NB4 (cell line): Measurements from ENCODE around the gene MMD2.

ENCODE experiments used
- DNase-seq: peaks from one replicate; pipeline ENCODE4 v3.0.0; 2010; ENCODE audit warnings: low read depth
- H3K4me3 ChIP-seq: one replicate; pipeline ENCODE4 v1.5.1; 2011; ENCODE audit warnings: mild to moderate bottlenecking, low read depth, low read length, moderate library complexity
- CTCF ChIP-seq: IDR thresholded peaks from one replicate; pipeline ENCODE4 v1.5.1; 2012; ENCODE audit warnings: low read depth, low read length
- MAX ChIP-seq: IDR thresholded peaks from 2 replicates; pipeline ENCODE4 v1.6.1; 2011; ENCODE audit warnings: low read depth, low read length
- MYC ChIP-seq: IDR thresholded peaks from 2 replicates; pipeline ENCODE4 v1.6.1; 2011; ENCODE audit warnings: low read depth, low read length
- POLR2A ChIP-seq: IDR thresholded peaks from 2 replicates; pipeline ENCODE4 v1.6.1; 2011; ENCODE audit warnings: mild to moderate bottlenecking; ENCODE audit not compliant: insufficient read length; ENCODE audit errors: extremely low read depth

MMD2 gene

GRCh38 chr7:4959893-4960292 lies 906 bp upstream of the MMD2 start:
- TF ChIP-seq POLR2A (no peak), MAX (no peak), CTCF (no peak), MYC (no peak)
- H3K4me3 ChIP-seq, result no peak overlapping the region
- no peak for DNase-seq

- TF ChIP-seq MYC, result no peak
- no peak for TF ChIP-seq POLR2A
- TF ChIP-seq CTCF, result no peak
- no peak for TF ChIP-seq MAX
- no peak overlapping the region for H3K4me3 ChIP-seq
- DNase-seq, result no peak
These were observed 319 bp upstream of the MMD2 start for GRCh38 chr7:4959306-4959705.

- TF ChIP-seq MAX (no peak), CTCF (no peak), POLR2A (no peak), MYC (no peak)
- H3K4me3 ChIP-seq, result no peak overlapping the region
- peak; percentile 21 for DNase-seq
These were observed 1.0 kb downstream of the MMD2 start for GRCh38 chr7:4957847-4958476.

GRCh38 chr7:4951903-4952636 lies 6.9 kb downstream of the MMD2 start:
- DNase-seq, result peak; percentile 72
- H3K4me3 ChIP-seq, result no peak overlapping the region
- no peak for TF ChIP-seq MAX
- no peak for TF ChIP-seq POLR2A
- TF ChIP-seq MYC, result no peak
- TF ChIP-seq CTCF, result no peak

- DNase-seq, result no peak
- H3K4me3 ChIP-seq, result no peak overlapping the region
- TF ChIP-seq MAX, result no peak
- no peak for TF ChIP-seq CTCF
These were observed 7.7 kb downstream of the MMD2 start for GRCh38 chr7:4951304-4951703.
